Activated CD4-positive, alpha-beta T cell treated with anti-CD3 and anti-CD28 coated beads, Interleukin-2, amount 10 ng/mL, durations not matched to agents 7 days and 5 days (primary cell): Measurements from ENCODE around the gene PCDHGA7. TPM values are rescaled to one million over a fixed set of nuclear protein-coding genes. Genes with fewer than 3 reads are reported as not detected.
"Not testable (repeated sequence)": the region's sequence is repeated elsewhere in the genome, so short reads cannot be mapped to it uniquely, and the experiment has no call there.

ENCODE experiments used
- CTCF ChIA-PET: fragments of 350-600 bp; sonication (Branson Sonifier 250); formaldehyde crosslinking; loops from one replicate; lab custom pipeline; 2021; ENCODE audit warnings: antibody characterized with exemption; lab: Charles Lee
- POLR2A ChIA-PET: fragments of 350-600 bp; sonication (Branson Sonifier 250); formaldehyde crosslinking; loops from one replicate; lab custom pipeline; 2021; ENCODE audit warnings: antibody characterized with exemption; lab: Charles Lee
- DNase-seq: peaks from one replicate; pipeline ENCODE4 v3.0.0-alpha.2; 2020
- H3K27ac Mint-ChIP-seq: one replicate; pipeline ENCODE4 v1.8.0; 2021; ENCODE audit warnings: mild to moderate bottlenecking, moderate library complexity, mixed read lengths
- H3K27me3 Mint-ChIP-seq: one replicate; pipeline ENCODE4 v1.8.0; 2021; ENCODE audit warnings: mixed read lengths
- H3K36me3 Mint-ChIP-seq: one replicate; pipeline ENCODE4 v1.8.0; 2021; ENCODE audit warnings: low read depth, mixed read lengths
- H3K4me1 Mint-ChIP-seq: one replicate; pipeline ENCODE4 v1.8.0; 2021; ENCODE audit warnings: mixed read lengths
- H3K4me3 Mint-ChIP-seq: one replicate; pipeline ENCODE4 v1.8.0; 2021; ENCODE audit warnings: mild to moderate bottlenecking, moderate library complexity, mixed read lengths
- H3K9me3 Mint-ChIP-seq: one replicate; pipeline ENCODE4 v1.8.0; 2021; ENCODE audit warnings: mixed read lengths
- total RNA-seq, 2 experiments: library from RNA; stranded (reverse); gene quantifications; one replicate each; pipeline ENCODE4 v1.2.3, GENCODE V29; 2021

Gene PCDHGA7
- not detected for total RNA-seq

GRCh38 chr5:141382469-141383294 lies at the start of gene PCDHGA7:
TSS of gene PCDHGA7 (plus strand) at chr5:141382742. CDS start at chr5:141382900, 158 bp downstream.
- ChIA-PET POLR2A (no interaction called here), CTCF (interaction anchor here (0.8 to 1.1 kb wide), 2 partner anchors 12 to 48 kb away, joined by 3 to 5 read pairs; partner anchors contain the start of genes PCDHGA12 and PCDHGB3)
- peak within 1 kb of the TSS; percentile 62 for H3K27ac Mint-ChIP-seq
- no peaks in the 10 kb centered on the region for H3K4me1 Mint-ChIP-seq
- H3K9me3 Mint-ChIP-seq = peaks cover 12% of the 10 kb centered on the region
- H3K27me3 Mint-ChIP-seq = peaks cover 38% of the 10 kb centered on the region
- DNase-seq = no peak
- peak within 1 kb of the TSS; percentile 34 for H3K4me3 Mint-ChIP-seq
- H3K36me3 Mint-ChIP-seq = no peaks in the 10 kb centered on the region

- peaks cover 35% of the 10 kb centered on the region for H3K9me3 Mint-ChIP-seq
- peaks cover 43% of the 10 kb centered on the region for H3K27me3 Mint-ChIP-seq
- H3K36me3 Mint-ChIP-seq = peaks cover 7% of the 10 kb centered on the region
- ChIA-PET CTCF (interaction anchor here (0.7 to 2.9 kb wide), 5 partner anchors 8 to 82 kb away, joined by 3 to 17 read pairs (median 3); partner anchors contain the start of genes PCDHGA1, PCDHGA11, PCDHGB1 and TAF7), POLR2A (no interaction called here)
- DNase-seq = no peak
- H3K4me3 Mint-ChIP-seq = no peak within 1 kb of the TSS
- no peaks in the 10 kb centered on the region for H3K4me1 Mint-ChIP-seq
- H3K27ac Mint-ChIP-seq = no peak within 1 kb of the TSS
Observed at GRCh38 chr5:141338538-141339306, 43.8 kb upstream of the PCDHGA7 start, which contains the start of gene PCDHGA2. TSS of gene PCDHGA2 (plus strand) at chr5:141338760.

GRCh38 chr5:141340781-141341354 lies 41.7 kb upstream of the PCDHGA7 start:
- H3K4me3 Mint-ChIP-seq, H3K27ac Mint-ChIP-seq, H3K36me3 Mint-ChIP-seq, DNase-seq, CTCF ChIA-PET, POLR2A ChIA-PET, H3K4me1 Mint-ChIP-seq: not testable (repeated sequence)
- Mint-ChIP-seq H3K9me3 (peaks cover 35% of the 10 kb centered on the region), H3K27me3 (peaks cover 42% of the 10 kb centered on the region)

- Mint-ChIP-seq H3K4me3 (no peak overlapping the region), H3K27ac (no peak overlapping the region), H3K36me3 (peaks cover 7% of the 10 kb centered on the region), H3K9me3 (peaks cover 35% of the 10 kb centered on the region), H3K4me1 (no peaks in the 10 kb centered on the region), H3K27me3 (peaks cover 34% of the 10 kb centered on the region)
- ChIA-PET POLR2A (no interaction called here), CTCF (interaction anchor here (1.1 to 1.4 kb wide), 2 partner anchors 12 to 88 kb away, joined by 3 read pairs; partner anchors contain the start of genes PCDHGA12 and PCDHGA4)
- no peak for DNase-seq
Observed at GRCh38 chr5:141342773-141343172, 39.8 kb upstream of the PCDHGA7 start.

GRCh38 chr5:141343242-141343952 lies 39.1 kb upstream of the PCDHGA7 start, which contains the start of gene PCDHGA3:
TSS of gene PCDHGA3 (plus strand) at chr5:141343829. CDS start at chr5:141344034, 205 bp downstream.
- peak; percentile 28 for DNase-seq
- H3K4me1 Mint-ChIP-seq = no peaks in the 10 kb centered on the region
- peaks cover 28% of the 10 kb centered on the region for H3K27me3 Mint-ChIP-seq
- H3K27ac Mint-ChIP-seq = no peak within 1 kb of the TSS
- peaks cover 7% of the 10 kb centered on the region for H3K36me3 Mint-ChIP-seq
- POLR2A ChIA-PET = no interaction called here
- H3K4me3 Mint-ChIP-seq = peak within 1 kb of the TSS; percentile 60
- CTCF ChIA-PET = interaction anchor here (0.7 to 2.4 kb wide), 8 partner anchors 12 to 519 kb away, joined by 3 to 7 read pairs (median 4); partner anchors contain the start of genes PCDHGA12, PCDHGA4, PCDHGB3 and PCDHGB6
- peaks cover 29% of the 10 kb centered on the region for H3K9me3 Mint-ChIP-seq

DNA sequence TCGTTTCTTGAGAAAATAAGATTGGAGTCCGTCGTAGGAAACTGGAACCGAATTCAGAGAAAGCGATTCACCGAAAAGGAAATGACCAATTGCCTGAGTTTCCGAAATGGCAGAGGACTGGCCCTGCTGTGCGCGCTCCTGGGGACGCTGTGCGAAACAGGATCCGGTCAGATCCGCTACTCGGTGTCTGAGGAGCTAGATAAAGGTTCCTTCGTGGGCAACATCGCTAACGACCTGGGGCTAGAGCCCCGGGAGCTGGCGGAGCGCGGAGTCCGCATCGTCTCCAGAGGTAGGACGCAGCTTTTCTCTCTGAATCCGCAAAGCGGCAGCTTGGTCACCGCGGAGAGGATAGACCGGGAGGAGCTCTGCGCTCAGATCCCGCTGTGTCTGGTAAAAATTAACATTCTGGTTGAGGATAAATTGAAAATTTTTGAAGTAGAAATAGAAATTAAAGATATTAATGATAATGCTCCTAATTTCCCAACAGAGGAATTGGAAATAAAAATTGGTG lies 38.5 kb upstream of the PCDHGA7 start:
- H3K27ac Mint-ChIP-seq = no peak overlapping the region
- peaks cover 7% of the 10 kb centered on the region for H3K36me3 Mint-ChIP-seq
- POLR2A ChIA-PET = no interaction called here
- peaks cover 24% of the 10 kb centered on the region for H3K27me3 Mint-ChIP-seq
- CTCF ChIA-PET = interaction anchor here (0.7 to 2.4 kb wide), 7 partner anchors 12 to 520 kb away, joined by 3 to 7 read pairs (median 4); partner anchors contain the start of genes PCDHGA4, PCDHGB3 and PCDHGB6
- H3K4me1 Mint-ChIP-seq = no peaks in the 10 kb centered on the region
- H3K9me3 Mint-ChIP-seq = peaks cover 26% of the 10 kb centered on the region
- DNase-seq = no peak
- peak overlapping the region; percentile 60 for H3K4me3 Mint-ChIP-seq

DNA sequence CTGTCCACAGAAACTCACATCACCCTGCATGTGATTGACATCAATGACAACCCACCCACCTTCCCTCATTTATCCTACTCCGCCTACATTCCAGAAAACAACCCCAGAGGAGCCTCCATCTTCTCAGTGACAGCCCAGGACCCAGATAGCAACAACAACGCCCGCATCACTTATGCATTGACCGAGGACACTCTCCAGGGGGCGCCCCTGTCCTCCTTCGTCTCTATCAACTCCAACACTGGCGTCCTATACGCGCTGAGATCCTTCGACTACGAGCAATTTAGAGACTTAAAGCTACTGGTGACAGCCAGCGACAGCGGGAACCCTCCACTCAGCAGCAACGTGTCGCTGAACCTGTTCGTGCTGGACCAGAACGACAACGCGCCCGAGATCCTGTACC lies 37.2 kb upstream of the PCDHGA7 start:
- H3K27ac Mint-ChIP-seq = no peak overlapping the region
- ChIA-PET POLR2A (no interaction called here), CTCF (interaction anchor here (2.4 kb wide), 1 partner anchor 10 kb away, joined by 7 read pairs; the partner anchor contains the start of gene PCDHGA4)
- H3K36me3 Mint-ChIP-seq = peaks cover 3% of the 10 kb centered on the region
- H3K27me3 Mint-ChIP-seq = peaks cover 23% of the 10 kb centered on the region
- no peak for DNase-seq
- no peaks in the 10 kb centered on the region for H3K4me1 Mint-ChIP-seq
- no peak overlapping the region for H3K4me3 Mint-ChIP-seq
- H3K9me3 Mint-ChIP-seq = peaks cover 22% of the 10 kb centered on the region

GRCh38 chr5:141346017-141346416 lies 36.5 kb upstream of the PCDHGA7 start:
- Mint-ChIP-seq H3K27me3 (peaks cover 29% of the 10 kb centered on the region), H3K9me3 (peaks cover 23% of the 10 kb centered on the region)
- H3K4me1 Mint-ChIP-seq, H3K36me3 Mint-ChIP-seq, H3K4me3 Mint-ChIP-seq, H3K27ac Mint-ChIP-seq, DNase-seq, CTCF ChIA-PET, POLR2A ChIA-PET: not testable (repeated sequence)

- DNase-seq = peak; percentile 40
- Mint-ChIP-seq H3K27ac (no peak within 1 kb of the TSS), H3K9me3 (peaks cover 21% of the 10 kb centered on the region), H3K4me1 (no peaks in the 10 kb centered on the region), H3K4me3 (no peak within 1 kb of the TSS), H3K27me3 (peaks cover 24% of the 10 kb centered on the region), H3K36me3 (peaks cover 3% of the 10 kb centered on the region)
- ChIA-PET POLR2A (no interaction called here), CTCF (interaction anchor here (0.6 to 2.3 kb wide), 8 partner anchors 10 to 1558 kb away, joined by 3 to 9 read pairs (median 3); partner anchors contain the start of genes PCDHGB2 and TAF7)
Observed at GRCh38 chr5:141349917-141350619, 32.5 kb upstream of the PCDHGA7 start, which contains the start of gene PCDHGB1. TSS of gene PCDHGB1 (plus strand) at chr5:141350099. CDS start at chr5:141350261, 162 bp downstream.

GRCh38 chr5:141351591-141351990 lies 31.0 kb upstream of the PCDHGA7 start:
- DNase-seq = no peak
- H3K4me3 Mint-ChIP-seq = no peak overlapping the region
- CTCF ChIA-PET = interaction anchor here (1.0 kb wide), 1 partner anchor 19 kb away, joined by 4 read pairs; no protein-coding TSS in a partner anchor
- no peak overlapping the region for H3K27ac Mint-ChIP-seq
- peaks cover 28% of the 10 kb centered on the region for H3K27me3 Mint-ChIP-seq
- no peaks in the 10 kb centered on the region for H3K4me1 Mint-ChIP-seq
- peaks cover 3% of the 10 kb centered on the region for H3K36me3 Mint-ChIP-seq
- H3K9me3 Mint-ChIP-seq = peaks cover 23% of the 10 kb centered on the region
- POLR2A ChIA-PET = no interaction called here
